ENCODE data around the gene KIF5C. TPM values are rescaled to one million over a fixed set of nuclear protein-coding genes. Genes with fewer than 3 reads are reported as not detected.
"Not testable (repeated sequence)": the region's sequence is repeated elsewhere in the genome, so short reads cannot be mapped to it uniquely, and the experiment has no call there.

Gene KIF5C
- total RNA-seq, 1 experiment from 2014 or later, result 8.3 TPM

GRCh38 chr2:148980496-148980895 lies 105.5 kb downstream of the KIF5C start:
- H3K4me1 ChIP-seq (ENCODE audit: low read length); DNase-seq; H3K36me3 ChIP-seq (ENCODE audit: insufficient read depth, low read length); H3K9me3 ChIP-seq (ENCODE audit: low read length); H3K9me2 ChIP-seq (replicated peaks; ENCODE audit: insufficient read depth, low read length); H3K9ac ChIP-seq (ENCODE audit: low read length); H3K27me3 ChIP-seq (ENCODE audit: low read length); H4K20me1 ChIP-seq (ENCODE audit: insufficient read depth, low read depth, low read length); H3K27ac ChIP-seq (ENCODE audit: low read length); H3K79me2 ChIP-seq (ENCODE audit: low read length); H3K4me3 ChIP-seq (ENCODE audit: low read length); H3K4me2 ChIP-seq (ENCODE audit: low read depth, low read length, poor library complexity, severe bottlenecking); H2AFZ ChIP-seq (ENCODE audit: low read length): not testable (repeated sequence)

GRCh38 chr2:148981324-148981723 lies 106.3 kb downstream of the KIF5C start:
- no peak overlapping the region for H3K4me2 ChIP-seq (ENCODE audit: low read depth, low read length, poor library complexity, severe bottlenecking)
- no peaks in the 10 kb centered on the region; the same call in 1 of the 2 replicates for H3K4me1 ChIP-seq (ENCODE audit: low read length)
- H3K27ac ChIP-seq (ENCODE audit: low read length), result no peak overlapping the region
- H3K4me3 ChIP-seq (ENCODE audit: low read length), result no peak overlapping the region
- DNase-seq, result peak; percentile 51
- H3K9me3 ChIP-seq (ENCODE audit: low read length), result no peaks in the 10 kb centered on the region
- H3K9me2 ChIP-seq (replicated peaks; ENCODE audit: insufficient read depth, low read length), result no peaks in the 10 kb centered on the region
- no peaks in the 10 kb centered on the region for H3K79me2 ChIP-seq (ENCODE audit: low read length)
- H2AFZ ChIP-seq (ENCODE audit: low read length), result no peak overlapping the region
- no peaks in the 10 kb centered on the region for H3K27me3 ChIP-seq (ENCODE audit: low read length)
- no peaks in the 10 kb centered on the region for H4K20me1 ChIP-seq (ENCODE audit: insufficient read depth, low read depth, low read length)
- no peak overlapping the region for H3K9ac ChIP-seq (ENCODE audit: low read length)
- no peaks in the 10 kb centered on the region for H3K36me3 ChIP-seq (ENCODE audit: insufficient read depth, low read length)

- no peaks in the 10 kb centered on the region for H3K79me2 ChIP-seq (ENCODE audit: low read length)
- H3K27ac ChIP-seq (ENCODE audit: low read length), result no peak overlapping the region
- no peaks in the 10 kb centered on the region for H4K20me1 ChIP-seq (ENCODE audit: insufficient read depth, low read depth, low read length)
- H3K36me3 ChIP-seq (ENCODE audit: insufficient read depth, low read length), result no peaks in the 10 kb centered on the region
- H3K9me3 ChIP-seq (ENCODE audit: low read length), result no peaks in the 10 kb centered on the region
- H3K27me3 ChIP-seq (ENCODE audit: low read length), result no peaks in the 10 kb centered on the region
- no peak overlapping the region for H3K4me3 ChIP-seq (ENCODE audit: low read length)
- DNase-seq, result no peak
- no peak overlapping the region for H3K4me2 ChIP-seq (ENCODE audit: low read depth, low read length, poor library complexity, severe bottlenecking)
- no peak overlapping the region for H2AFZ ChIP-seq (ENCODE audit: low read length)
- H3K9ac ChIP-seq (ENCODE audit: low read length), result no peak overlapping the region
- no peaks in the 10 kb centered on the region for H3K9me2 ChIP-seq (replicated peaks; ENCODE audit: insufficient read depth, low read length)
- H3K4me1 ChIP-seq (ENCODE audit: low read length), result no peaks in the 10 kb centered on the region; the same call in 1 of the 2 replicates
Measured at GRCh38 chr2:148981781-148982180, 106.8 kb downstream of the KIF5C start.

GRCh38 chr2:148982282-148982681 lies 107.3 kb downstream of the KIF5C start:
- Histone ChIP-seq H3K9ac (ENCODE audit: low read length) (no peak overlapping the region), H3K4me3 (ENCODE audit: low read length) (no peak overlapping the region), H3K4me1 (ENCODE audit: low read length) (no peaks in the 10 kb centered on the region; the same call in 1 of the 2 replicates), H4K20me1 (ENCODE audit: insufficient read depth, low read depth, low read length) (no peaks in the 10 kb centered on the region), H3K36me3 (ENCODE audit: insufficient read depth, low read length) (no peaks in the 10 kb centered on the region), H3K4me2 (ENCODE audit: low read depth, low read length, poor library complexity, severe bottlenecking) (no peak overlapping the region), H3K27ac (ENCODE audit: low read length) (no peak overlapping the region), H3K27me3 (ENCODE audit: low read length) (no peaks in the 10 kb centered on the region), H3K9me3 (ENCODE audit: low read length) (no peaks in the 10 kb centered on the region), H3K9me2 (replicated peaks; ENCODE audit: insufficient read depth, low read length) (no peaks in the 10 kb centered on the region), H2AFZ (ENCODE audit: low read length) (no peak overlapping the region), H3K79me2 (ENCODE audit: low read length) (no peaks in the 10 kb centered on the region)
- no peak for DNase-seq

- Histone ChIP-seq H3K27me3 (ENCODE audit: low read length) (no peaks in the 10 kb centered on the region), H3K9me3 (ENCODE audit: low read length) (no peaks in the 10 kb centered on the region), H3K4me1 (ENCODE audit: low read length) (no peaks in the 10 kb centered on the region), H4K20me1 (ENCODE audit: insufficient read depth, low read depth, low read length) (no peaks in the 10 kb centered on the region), H3K9me2 (replicated peaks; ENCODE audit: insufficient read depth, low read length) (no peaks in the 10 kb centered on the region), H3K27ac (ENCODE audit: low read length) (no peak overlapping the region), H3K36me3 (ENCODE audit: insufficient read depth, low read length) (no peaks in the 10 kb centered on the region), H3K4me3 (ENCODE audit: low read length) (no peak overlapping the region), H3K9ac (ENCODE audit: low read length) (no peak overlapping the region), H2AFZ (ENCODE audit: low read length) (no peak overlapping the region), H3K4me2 (ENCODE audit: low read depth, low read length, poor library complexity, severe bottlenecking) (no peak overlapping the region), H3K79me2 (ENCODE audit: low read length) (no peaks in the 10 kb centered on the region)
- no peak for DNase-seq
Measured at GRCh38 chr2:148983896-148984295, 108.9 kb downstream of the KIF5C start.

GRCh38 chr2:148984449-148984848 lies 109.4 kb downstream of the KIF5C start:
- Histone ChIP-seq H3K9me3 (ENCODE audit: low read length) (no peaks in the 10 kb centered on the region), H3K27ac (ENCODE audit: low read length) (no peak overlapping the region), H4K20me1 (ENCODE audit: insufficient read depth, low read depth, low read length) (no peaks in the 10 kb centered on the region)

GRCh38 chr2:148987286-148987685 lies 112.3 kb downstream of the KIF5C start:
- Histone ChIP-seq H2AFZ (ENCODE audit: low read length) (no peak overlapping the region), H3K9ac (ENCODE audit: low read length) (no peak overlapping the region), H3K4me2 (ENCODE audit: low read depth, low read length, poor library complexity, severe bottlenecking) (no peak overlapping the region), H3K79me2 (ENCODE audit: low read length) (no peaks in the 10 kb centered on the region), H3K27me3 (ENCODE audit: low read length) (no peaks in the 10 kb centered on the region), H3K4me3 (ENCODE audit: low read length) (no peak overlapping the region), H3K4me1 (ENCODE audit: low read length) (peaks cover 5% of the 10 kb centered on the region), H4K20me1 (ENCODE audit: insufficient read depth, low read depth, low read length) (no peaks in the 10 kb centered on the region), H3K36me3 (ENCODE audit: insufficient read depth, low read length) (no peaks in the 10 kb centered on the region), H3K9me2 (replicated peaks; ENCODE audit: insufficient read depth, low read length) (no peaks in the 10 kb centered on the region), H3K27ac (ENCODE audit: low read length) (no peak overlapping the region), H3K9me3 (ENCODE audit: low read length) (no peaks in the 10 kb centered on the region)
- no peak for DNase-seq

More at GRCh38 chr2:148984449-148984848, 109.4 kb downstream of the KIF5C start:
- Histone ChIP-seq H3K79me2 (ENCODE audit: low read length) (no peaks in the 10 kb centered on the region), H3K4me3 (ENCODE audit: low read length) (no peak overlapping the region), H3K9me2 (replicated peaks; ENCODE audit: insufficient read depth, low read length) (no peaks in the 10 kb centered on the region), H3K27me3 (ENCODE audit: low read length) (no peaks in the 10 kb centered on the region), H3K4me1 (ENCODE audit: low read length) (peaks cover 2% of the 10 kb centered on the region), H3K4me2 (ENCODE audit: low read depth, low read length, poor library complexity, severe bottlenecking) (no peak overlapping the region), H2AFZ (ENCODE audit: low read length) (no peak overlapping the region), H3K36me3 (ENCODE audit: insufficient read depth, low read length) (no peaks in the 10 kb centered on the region), H3K9ac (ENCODE audit: low read length) (no peak overlapping the region)
- no peak for DNase-seq

GRCh38 chr2:148988337-148988736 lies 113.3 kb downstream of the KIF5C start:
- Histone ChIP-seq H2AFZ (ENCODE audit: low read length) (no peak overlapping the region), H3K79me2 (ENCODE audit: low read length) (no peaks in the 10 kb centered on the region), H3K9me2 (replicated peaks; ENCODE audit: insufficient read depth, low read length) (no peaks in the 10 kb centered on the region), H3K27me3 (ENCODE audit: low read length) (no peaks in the 10 kb centered on the region), H3K4me2 (ENCODE audit: low read depth, low read length, poor library complexity, severe bottlenecking) (no peak overlapping the region), H3K4me1 (ENCODE audit: low read length) (peaks cover 5% of the 10 kb centered on the region), H3K36me3 (ENCODE audit: insufficient read depth, low read length) (no peaks in the 10 kb centered on the region), H3K4me3 (ENCODE audit: low read length) (no peak overlapping the region), H4K20me1 (ENCODE audit: insufficient read depth, low read depth, low read length) (no peaks in the 10 kb centered on the region), H3K9ac (ENCODE audit: low read length) (no peak overlapping the region), H3K9me3 (ENCODE audit: low read length) (no peaks in the 10 kb centered on the region), H3K27ac (ENCODE audit: low read length) (no peak overlapping the region)
- no peak for DNase-seq
